Astrocyte (in vitro differentiated cells and primary cell): ENCODE results near the gene SFMBT2.

ENCODE experiments used
- CTCF ChIP-seq: IDR thresholded peaks from 2 replicates; pipeline ENCODE4 v1.5.1; 2011; ENCODE audit warnings: low read depth, mild to moderate bottlenecking, inconsistent platforms, low read length, moderate library complexity; ENCODE audit not compliant: insufficient read depth
- EZH2 ChIP-seq: IDR thresholded peaks from 2 replicates; pipeline ENCODE4 v1.6.1; 2012; ENCODE audit warnings: mild to moderate bottlenecking, low read length, inconsistent platforms; ENCODE audit not compliant: insufficient read depth

GRCh38 chr10:7202793-7203355 lies 208.0 kb downstream of the SFMBT2 start:
- TF ChIP-seq CTCF = no peak
- TF ChIP-seq EZH2 = no peak
